GM18508 (cell line): ENCODE measurements around the gene FLT1.

Experiments used
- ATAC-seq: cut with Tn5 transposase; IDR thresholded peaks from one replicate; pipeline ENCODE4 v1.9.1; 2021; ENCODE audit warnings: moderate number of reproducible peaks; ENCODE audit not compliant: insufficient read depth, unreplicated experiment

FLT1 gene

DNA sequence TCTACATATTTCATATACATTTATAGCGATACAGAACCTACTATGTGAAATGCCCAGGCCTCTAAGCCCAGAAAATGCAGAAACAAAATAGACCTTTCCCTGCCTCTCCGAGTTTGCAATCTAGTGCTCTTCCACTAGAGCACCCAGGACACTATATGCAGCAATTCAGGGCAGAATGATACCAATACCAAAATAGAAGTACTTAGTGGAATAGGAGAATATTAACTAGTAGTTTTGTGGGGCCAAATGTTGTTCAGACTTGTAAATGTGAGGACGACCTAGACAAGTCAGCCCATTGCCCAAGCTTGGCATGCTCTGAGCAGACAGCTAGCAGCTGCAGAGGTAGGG, 35.8 kb upstream of the FLT1 start:
- ATAC-seq, result no peak

DNA sequence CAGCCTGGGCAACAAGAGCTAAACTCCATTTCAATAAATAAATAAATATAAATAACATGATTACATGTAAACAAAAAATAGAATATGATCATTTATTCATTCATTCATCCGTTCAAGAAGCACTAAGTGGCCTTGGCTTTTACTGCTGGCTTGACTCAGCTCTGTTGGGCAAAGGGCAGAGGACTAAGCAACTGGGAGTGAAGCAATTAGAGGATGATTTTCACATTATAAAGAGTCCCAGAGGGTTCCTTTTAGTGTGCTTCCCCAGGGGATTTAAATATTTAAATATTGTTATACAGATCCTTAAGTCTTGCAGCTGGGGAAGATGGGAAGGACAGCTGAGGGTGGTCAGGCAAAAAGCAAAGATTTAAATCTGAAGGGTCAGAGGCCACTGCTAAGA, 34.9 kb upstream of the FLT1 start:
- no peak for ATAC-seq

DNA sequence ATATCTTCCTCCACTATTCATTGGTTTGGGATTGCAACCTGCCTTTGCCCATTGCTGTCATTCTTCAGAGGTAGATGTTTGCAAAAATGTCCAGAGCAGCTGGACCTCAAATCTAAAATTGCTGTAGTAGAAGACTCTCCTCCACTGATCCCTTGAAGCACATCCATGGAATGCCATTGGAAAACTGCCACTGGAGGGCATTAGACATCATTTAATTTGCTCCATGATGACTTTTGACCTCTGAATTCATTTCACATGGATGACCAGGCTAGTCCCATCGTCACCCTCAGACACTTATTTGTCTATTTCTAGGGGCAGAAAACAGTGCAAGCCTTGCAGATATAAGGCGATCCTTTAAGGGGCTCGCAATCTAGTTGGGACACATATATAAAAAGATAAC, 33.9 kb upstream of the FLT1 start:
- ATAC-seq, result no peak

DNA sequence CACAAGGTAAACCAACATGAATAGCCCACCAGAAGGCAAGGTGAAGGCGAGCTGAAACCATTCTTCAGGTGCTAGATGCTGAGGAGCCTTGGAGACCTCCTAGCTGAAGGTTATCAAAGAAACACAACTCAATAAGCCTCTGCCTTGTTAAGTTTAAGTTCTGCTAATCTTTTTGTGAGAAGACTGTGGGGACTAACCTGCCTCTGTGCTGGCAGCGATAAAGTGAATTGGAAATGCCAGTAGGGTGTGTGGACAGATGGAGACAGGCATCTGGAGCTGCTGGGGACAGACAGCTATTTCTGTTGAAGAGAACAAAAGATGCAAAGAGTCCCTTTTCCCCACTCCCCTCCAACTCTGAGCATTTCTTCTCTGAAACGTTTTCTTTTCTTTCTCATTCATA, 33.5 kb upstream of the FLT1 start:
- no peak for ATAC-seq

DNA sequence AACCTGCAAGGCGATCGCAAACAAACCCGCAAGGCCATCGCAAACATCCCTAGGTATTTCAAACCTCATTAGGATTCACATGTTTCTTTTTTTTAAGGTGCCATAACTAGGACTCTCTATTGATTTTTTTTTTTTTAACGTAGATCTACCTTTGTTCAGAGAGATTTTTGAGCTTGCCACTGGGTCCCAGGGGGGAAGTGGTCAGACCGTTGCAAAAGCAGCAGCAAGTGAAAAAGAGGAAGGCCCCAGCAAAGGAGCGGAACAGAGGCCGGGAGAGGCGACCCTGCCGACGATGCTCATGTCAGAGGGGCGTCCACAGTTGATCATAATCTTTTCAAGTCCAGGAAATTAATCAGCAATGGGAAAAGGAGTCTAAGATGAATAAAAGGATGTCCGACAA, 32.7 kb upstream of the FLT1 start:
- ATAC-seq, result no peak

DNA sequence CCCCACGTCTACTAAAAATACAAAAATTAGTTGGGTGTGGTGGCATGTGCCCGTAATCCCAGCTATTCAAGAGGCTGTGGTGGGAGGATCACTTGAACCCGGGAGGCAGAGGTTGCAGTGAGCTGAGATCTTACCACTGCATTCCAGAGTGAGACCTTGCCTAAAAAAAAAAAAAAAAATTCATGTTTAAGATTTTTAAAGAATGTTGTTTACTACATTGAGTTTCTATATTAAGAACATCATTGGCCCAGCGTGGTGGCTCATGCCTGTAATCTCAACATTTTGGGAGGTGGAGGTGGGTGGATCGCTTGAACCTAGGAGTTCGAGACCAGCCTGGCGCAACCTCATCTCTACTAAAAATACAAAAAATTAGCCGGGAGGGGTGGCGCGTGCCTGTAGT, 31.9 kb upstream of the FLT1 start:
- no peak for ATAC-seq

DNA sequence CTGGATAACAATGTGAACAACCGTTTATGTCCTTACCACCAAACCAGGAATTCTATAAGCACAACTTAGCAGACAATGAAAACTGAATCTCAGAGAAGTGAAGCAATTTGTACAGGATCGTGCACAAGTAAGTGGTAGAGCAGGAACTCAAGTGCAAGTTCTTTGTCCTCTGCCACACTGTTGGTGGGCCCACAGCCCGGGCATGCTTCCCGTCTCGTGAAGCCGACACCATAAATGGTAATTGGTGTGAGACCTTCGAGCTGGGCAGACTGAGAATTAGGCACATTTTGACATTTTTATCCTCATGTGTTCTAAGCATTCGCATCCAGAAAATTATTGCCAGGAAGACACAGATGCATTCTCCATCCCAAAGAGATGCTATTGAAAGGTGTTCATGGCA, 27.9 kb upstream of the FLT1 start:
- ATAC-seq, result no peak

DNA sequence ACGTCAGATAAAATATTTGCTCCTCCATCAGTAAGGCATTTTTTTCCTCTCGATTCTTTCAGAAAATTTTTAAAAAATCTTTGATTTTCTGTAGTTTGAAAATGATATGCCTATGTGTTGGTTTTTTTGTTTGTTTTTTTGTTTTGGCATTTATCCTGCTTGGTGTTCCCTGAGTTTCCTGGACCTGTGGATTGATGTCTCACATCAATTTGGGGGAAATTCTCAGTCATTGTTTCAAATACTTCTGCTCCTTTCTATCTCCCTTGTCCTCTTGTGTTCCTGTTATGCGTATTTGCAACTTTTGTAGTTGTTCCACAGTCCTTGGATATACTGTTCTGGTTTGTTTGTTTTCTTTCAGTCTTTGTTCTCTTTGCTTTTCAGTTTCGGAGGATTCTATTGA, 18.8 kb upstream of the FLT1 start:
- ATAC-seq, result no peak

DNA sequence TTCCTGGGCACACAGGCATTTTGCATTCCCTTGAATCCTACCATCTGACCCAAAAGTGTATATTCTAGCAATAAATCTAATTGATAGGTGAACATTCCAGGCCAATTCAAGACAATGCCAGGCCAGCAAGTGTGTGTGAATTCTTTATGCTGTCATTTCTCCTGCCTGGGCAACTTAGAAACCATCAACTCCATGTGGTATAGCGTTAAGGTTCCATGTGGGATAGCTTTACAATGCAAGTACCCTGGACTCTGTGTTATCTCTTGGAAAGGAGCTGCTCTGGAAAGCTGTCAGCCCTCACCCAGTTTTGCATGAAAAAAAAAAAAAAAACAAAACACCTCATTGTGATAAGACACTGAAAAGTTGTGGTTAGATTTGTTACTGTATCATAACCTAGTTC, 15.6 kb upstream of the FLT1 start:
- no peak for ATAC-seq

DNA sequence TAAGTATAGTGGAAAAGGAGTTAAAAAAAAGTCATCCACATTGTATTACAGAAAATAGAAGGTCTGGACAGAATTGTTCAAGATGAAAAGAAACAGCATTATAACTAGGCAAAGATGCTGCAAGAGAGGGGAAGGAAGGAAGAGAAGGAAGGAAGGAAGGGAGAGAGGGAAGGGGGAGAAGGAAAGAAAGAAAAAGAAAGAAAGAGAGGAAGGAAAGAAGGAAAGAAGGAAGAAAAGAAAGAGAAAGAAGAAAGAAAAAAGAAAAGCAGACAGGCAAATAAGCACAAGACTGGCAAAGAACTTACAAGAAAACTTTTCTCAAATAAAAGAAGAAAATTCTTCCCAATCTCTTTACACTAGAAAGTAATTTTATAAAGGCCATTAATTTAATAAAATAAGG, 15.1 kb upstream of the FLT1 start:
- no peak for ATAC-seq

DNA sequence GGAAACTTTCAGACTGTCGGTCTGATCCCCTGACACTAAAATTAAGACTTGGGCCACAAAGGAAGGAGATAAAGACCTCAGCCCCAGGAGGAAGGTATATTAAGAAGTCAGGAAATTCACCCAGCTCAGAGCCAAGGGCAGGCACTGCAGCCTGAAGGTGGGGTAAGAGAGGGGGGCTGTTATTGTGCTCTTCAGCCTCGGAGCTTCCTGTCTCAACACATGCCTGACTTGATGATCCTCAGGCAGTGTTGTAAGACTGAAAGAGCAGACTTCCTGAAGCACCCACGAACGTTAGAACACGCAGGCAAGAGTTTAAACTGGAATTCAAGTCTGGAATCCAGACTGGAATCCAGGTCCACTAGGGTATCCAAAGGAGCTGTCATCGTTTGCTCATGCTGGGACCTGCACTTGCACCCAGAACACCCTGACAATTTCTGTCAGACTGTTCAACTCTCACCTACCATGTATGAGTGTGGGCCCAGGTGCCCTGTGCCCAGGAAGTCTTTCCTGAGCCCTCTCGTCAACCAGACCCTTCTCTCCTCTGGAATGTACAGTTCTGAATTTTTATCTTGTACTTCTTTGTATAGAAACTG, 10.7 kb upstream of the FLT1 start:
- no peak for ATAC-seq

DNA sequence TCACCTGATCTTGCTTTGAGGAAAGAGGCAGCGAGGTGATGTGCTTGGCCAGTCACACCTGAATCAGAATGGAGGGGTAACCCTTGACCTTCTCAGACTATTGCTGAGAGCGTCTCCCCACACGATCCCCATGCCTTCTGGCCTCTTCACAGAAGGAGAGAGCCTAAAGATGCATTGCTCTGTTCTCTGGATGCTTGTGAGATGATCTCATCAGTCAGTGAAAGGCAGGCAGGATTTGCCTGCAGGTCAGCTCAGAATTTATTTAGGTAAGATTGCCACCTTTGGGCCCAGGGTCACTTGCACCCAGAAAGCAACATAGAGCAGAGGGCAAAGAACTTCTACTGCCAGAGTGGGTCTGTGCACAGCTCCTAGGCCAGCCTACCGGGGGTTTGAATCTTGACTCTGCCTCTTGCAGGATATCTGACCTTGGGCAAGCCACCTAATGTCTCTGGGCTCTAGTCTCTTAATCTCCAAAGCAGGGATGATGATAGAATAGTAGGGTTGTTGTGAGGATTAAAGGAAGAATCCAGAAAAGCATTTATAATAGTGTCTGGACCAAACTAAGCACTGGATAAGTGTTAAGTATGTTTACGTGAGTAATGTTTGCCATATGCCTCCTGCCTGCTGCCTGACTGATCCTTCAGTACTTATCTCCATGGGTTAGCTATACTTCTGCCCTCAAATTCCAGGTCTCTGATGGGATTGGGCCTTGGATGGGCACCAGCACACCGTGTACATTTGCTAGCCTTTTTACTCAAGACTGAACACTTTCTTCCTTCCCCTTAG, 8.4 kb upstream of the FLT1 start:
- no peak for ATAC-seq

DNA sequence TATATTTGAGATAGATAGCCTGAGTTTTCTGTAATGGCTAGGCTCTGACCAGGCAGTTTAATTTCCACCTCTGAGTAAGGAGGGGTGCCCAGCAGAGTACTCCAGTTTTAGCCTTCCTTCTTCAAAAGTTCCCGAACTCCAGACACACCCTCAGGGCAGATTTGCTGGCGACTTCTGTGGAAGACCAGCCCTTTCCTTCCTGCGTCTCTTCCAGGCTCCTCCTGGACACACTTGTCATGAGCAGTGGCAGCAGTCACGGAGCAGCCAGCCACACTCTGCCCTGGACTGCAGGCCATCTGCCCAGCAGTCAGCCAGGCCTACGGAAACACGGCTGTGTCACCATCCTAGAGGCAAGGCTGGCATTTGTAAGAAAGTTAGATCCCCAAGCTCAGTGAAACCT, 6.6 kb upstream of the FLT1 start:
- no peak for ATAC-seq

DNA sequence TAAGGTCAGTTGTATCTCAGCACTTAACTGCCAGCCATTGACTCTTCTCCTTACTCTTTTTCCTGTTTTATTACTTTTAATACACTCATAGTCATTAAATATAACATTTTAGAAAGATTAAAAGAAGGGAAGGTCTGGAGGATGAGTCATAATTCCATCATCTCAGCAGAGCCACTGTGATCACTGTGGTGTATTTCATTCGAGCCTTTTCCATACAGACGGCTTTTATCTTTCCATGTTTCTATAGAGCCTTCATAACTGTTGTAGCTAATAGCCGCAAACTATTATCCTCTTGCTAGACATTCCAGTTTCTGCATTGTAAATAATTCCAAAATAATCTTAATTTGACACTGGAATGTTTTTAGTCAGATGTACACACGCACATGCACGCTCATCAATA, 4.7 kb upstream of the FLT1 start:
- no peak for ATAC-seq

DNA sequence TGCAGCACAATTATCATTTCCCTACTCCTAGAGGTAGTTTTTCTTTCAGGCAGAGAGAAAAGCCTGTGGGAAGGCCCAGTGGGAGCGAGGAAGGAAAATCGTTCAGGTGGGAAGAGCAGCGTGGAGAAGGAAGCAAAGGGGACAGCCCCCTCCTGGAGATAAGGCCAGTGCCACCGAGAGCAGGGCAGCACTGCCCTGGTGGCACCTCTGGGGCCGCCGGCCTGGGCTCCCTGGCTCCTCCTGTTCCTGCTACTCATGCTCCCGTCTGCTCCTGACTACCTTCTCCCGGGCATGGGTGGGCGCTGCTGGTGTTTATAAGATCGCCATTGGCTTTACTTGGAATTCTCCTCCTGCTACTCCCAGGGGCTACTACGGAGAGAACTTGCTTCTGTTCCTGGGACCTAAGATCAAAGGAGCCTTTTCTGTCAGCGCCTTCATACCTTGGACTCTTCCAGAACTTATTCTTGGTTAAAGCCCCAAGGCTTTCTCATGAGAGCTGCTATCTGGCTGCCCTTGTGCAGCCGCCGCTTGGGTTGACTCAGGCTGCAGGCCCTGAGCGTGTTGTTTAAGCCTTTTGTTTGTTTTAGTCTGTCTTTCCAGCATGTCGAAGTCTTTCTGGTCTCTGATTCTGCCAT, 3.7 kb upstream of the FLT1 start:
- no peak for ATAC-seq

DNA sequence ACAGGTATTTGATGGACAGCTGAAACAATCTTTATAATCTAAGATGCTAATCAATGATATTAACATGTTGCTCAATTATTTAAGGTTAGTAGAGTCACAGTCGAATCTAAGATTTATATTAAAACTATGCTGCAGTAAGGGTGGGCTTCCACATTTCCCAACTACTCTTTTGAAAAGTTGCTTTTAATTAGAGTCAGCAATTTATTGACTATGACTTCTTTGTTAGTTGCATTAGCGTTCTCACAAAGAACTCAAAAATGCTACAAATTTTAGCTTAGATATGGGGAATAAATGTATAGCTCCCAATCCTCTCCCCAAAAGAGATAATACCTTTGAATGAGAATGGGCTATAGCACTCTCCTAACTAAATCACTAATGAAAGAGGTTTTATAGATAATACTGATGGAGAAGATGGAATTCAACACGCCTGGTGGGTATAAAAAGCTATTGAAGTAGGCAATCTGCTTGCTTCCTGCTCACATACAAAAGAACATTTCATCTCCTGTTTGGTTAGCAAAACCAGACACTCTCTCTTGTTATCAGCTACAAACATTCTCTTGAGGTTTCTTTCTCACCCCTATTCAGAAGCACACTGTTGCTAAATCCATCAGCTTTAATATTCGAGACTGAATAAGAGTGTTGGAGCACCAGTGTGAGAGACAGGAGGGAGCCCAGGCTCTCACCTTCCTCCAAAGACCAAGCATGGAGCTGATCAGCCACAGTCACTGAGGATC, 2.4 kb upstream of the FLT1 start:
- ATAC-seq, result no peak

DNA sequence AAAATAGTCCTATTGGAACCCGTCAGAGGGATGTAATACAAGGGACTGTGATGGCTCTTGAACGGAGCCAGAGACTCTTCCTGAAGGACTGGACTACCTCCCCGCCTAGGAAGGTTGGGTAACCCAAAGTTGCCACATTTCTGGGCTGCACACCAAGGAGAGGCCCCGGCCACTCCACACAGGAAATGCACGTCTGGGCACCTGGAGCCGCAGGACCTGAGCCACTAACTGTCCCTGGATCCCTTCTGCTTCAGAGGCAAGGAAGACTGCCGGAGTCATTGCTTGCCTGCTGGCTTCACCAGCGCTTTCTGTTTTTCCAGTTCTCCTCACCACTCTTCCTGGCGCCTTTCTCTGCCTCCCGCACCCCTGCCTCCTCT, 1.2 kb upstream of the FLT1 start:
- ATAC-seq, result no peak

DNA sequence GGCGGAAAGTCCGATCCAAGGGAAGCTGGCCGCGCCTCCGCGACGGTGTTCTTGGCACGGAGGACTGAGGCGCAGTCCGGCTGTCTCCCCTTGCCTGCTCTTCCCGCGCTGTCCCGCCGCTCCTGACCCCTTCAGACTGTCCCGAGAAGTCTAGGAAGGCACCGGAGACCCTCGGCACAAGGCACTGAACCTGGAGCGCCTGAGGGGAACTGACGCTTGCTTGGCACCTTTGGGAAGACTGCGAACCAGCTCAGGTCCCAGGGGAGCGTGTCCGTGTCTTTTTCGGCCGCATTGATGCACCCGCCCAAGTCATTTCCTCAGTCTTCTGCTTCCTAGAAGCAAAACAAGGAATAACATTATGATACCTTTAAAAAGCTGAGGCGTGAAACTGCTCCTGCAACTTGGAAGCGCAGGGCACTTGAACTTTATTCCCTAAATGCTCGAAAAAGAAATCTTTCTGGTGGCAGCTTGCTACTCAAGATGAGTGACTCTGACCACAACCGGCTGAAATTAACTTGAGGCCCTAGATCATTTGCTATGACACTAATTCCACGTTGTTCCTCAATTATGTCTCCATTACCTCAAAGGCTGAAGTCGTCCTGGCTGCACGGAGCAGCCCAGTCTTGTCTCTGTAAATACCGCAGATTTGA, 735 bp upstream of the FLT1 start:
- ATAC-seq, result no peak

DNA sequence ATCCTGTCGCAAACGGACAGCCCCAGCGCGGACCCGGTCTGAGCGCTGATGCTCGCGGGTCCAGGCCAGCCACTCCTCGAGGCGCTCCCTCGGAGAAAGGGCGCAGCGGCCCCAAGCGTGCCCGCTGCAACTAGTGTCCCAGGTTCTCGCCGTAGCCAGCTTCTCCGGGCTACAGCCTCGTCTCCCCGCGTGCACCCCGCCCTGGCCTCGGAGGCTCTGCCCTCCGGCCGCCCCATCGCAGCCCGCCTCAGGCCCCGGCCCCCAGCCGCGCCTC, 487 bp downstream of the FLT1 start:
- no peak for ATAC-seq

DNA sequence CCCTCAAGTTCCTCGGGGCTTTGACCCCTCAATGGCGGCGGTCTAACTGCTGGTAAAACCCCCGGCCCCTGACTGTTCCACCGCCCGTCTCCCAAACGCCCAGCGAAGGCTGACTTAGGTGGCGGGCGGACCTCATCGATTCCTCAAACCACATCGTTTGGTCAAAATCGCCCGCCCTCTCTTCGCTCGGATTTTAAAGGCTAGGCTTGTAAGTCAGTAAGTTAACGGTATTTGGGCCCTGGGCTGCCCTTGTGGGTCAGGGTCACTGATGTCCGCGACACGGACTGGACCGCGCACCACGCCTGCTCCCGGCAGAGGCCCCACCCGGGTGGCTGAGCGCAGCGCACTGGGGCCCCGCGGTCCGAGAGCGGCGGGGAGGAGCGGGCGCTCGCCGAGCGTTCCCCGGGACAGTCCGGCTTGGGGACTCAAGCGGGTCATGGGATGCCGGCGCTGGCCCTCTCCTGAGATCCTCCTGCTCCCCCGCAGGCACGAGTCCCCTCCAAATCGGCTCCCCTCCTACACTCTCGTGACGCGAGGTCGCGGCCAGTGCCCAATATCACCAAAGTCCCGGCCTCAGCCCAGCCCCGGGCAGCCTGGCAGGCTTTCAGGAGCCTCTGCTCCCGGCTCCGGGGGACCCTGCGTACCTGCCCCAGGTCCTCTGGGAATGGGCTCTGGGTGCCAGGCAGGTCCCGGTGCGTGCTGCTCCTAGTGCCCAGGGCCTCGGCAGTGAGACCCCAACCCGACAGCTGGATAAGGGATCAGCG, 1.0 kb downstream of the FLT1 start:
- ATAC-seq, result no peak
